IMR-90 (cell line): ENCODE measurements around the gene ARHGAP12. TPM values are rescaled to one million over a fixed set of nuclear protein-coding genes. Genes with fewer than 3 reads are reported as not detected.

Source experiments
- ATAC-seq: fragments of 200-7000 bp; cut with Tn5 transposase; 2 replicates; pipeline ENCODE4 v1.9.1; 2020; ENCODE audit warnings: low read depth, mild to moderate bottlenecking, moderate library complexity
- BruUV-seq: library from RNA; stranded (reverse); fragments of 400-500 nt; replicated peaks from 2 replicates; lab custom pipeline; 2021; lab: Mats Ljungman, UMichigan
- CTCF ChIA-PET: fragments of 300-600 bp; formaldehyde crosslinking; extraction: SDS; loops from one replicate; lab custom pipeline; 2021; ENCODE audit warnings: antibody characterized with exemption; lab: Yijun Ruan, JAX
- POLR2A ChIA-PET: fragments of 300-600 bp; sonication (Branson Sonifier 250); formaldehyde crosslinking; loops from one replicate; lab custom pipeline; 2022; ENCODE audit warnings: antibody characterized with exemption; ENCODE audit not compliant: unreplicated experiment; lab: Charles Lee
- DNase-seq: peaks from one replicate; pipeline ENCODE4 v3.0.0; 2013
- H2AFZ ChIP-seq: replicated peaks from 2 replicates; pipeline ENCODE3; 2013; ENCODE audit warnings: low read length, mild to moderate bottlenecking; ENCODE audit not compliant: poor library complexity
- H2AK5ac ChIP-seq: 2 replicates; pipeline ENCODE4 v1.6.1; 2013; ENCODE audit warnings: low read depth, low read length, inconsistent platforms
- H2AK9ac ChIP-seq: replicated peaks from 2 replicates; pipeline ENCODE3; 2013; ENCODE audit warnings: mild to moderate bottlenecking, low read depth, low read length, moderate library complexity; ENCODE audit not compliant: poor library complexity
- H2BK120ac ChIP-seq: 2 replicates; pipeline ENCODE4 v1.6.1; 2013; ENCODE audit warnings: low read depth, low read length, inconsistent platforms
- H2BK15ac ChIP-seq: 3 replicates; pipeline ENCODE4 v1.6.1; 2013; ENCODE audit warnings: low read depth, low read length, inconsistent platforms
- H2BK20ac ChIP-seq: 2 replicates; pipeline ENCODE4 v1.6.1; 2013; ENCODE audit warnings: low read depth, mild to moderate bottlenecking, inconsistent platforms, low read length, moderate library complexity
- H2BK5ac ChIP-seq: 2 replicates; pipeline ENCODE4 v1.6.1; 2013; ENCODE audit warnings: mild to moderate bottlenecking, low read depth, low read length, inconsistent platforms; ENCODE audit not compliant: poor library complexity, severe bottlenecking
- H3K14ac ChIP-seq: replicated peaks from 2 replicates; pipeline ENCODE4 v1.6.1; 2013; ENCODE audit warnings: low read depth, low read length, inconsistent platforms
- H3K18ac ChIP-seq: 2 replicates; pipeline ENCODE4 v1.6.1; 2013; ENCODE audit warnings: low read depth, low read length, control low read depth
- H3K23ac ChIP-seq: 2 replicates; pipeline ENCODE4 v1.6.1; 2013; ENCODE audit warnings: low read depth, low read length, inconsistent platforms
- H3K27ac ChIP-seq: 2 replicates; pipeline ENCODE4 v1.5.1; 2013; ENCODE audit warnings: mild to moderate bottlenecking, control low read depth, low read length; ENCODE audit not compliant: insufficient read depth
- H3K27me3 ChIP-seq: 2 replicates; pipeline ENCODE4 v1.6.1; 2013; ENCODE audit warnings: low read length; ENCODE audit not compliant: control insufficient read depth, insufficient read depth
- H3K36me3 ChIP-seq: 2 replicates; pipeline ENCODE4 v1.6.1; 2013; ENCODE audit warnings: low read length, mixed read lengths; ENCODE audit not compliant: control insufficient read depth, insufficient read depth
- H3K4ac ChIP-seq: 2 replicates; pipeline ENCODE4 v1.6.1; 2013; ENCODE audit warnings: low read depth, low read length, inconsistent platforms
- H3K4me1 ChIP-seq: 2 replicates; pipeline ENCODE4 v1.6.1; 2013; ENCODE audit warnings: low read length, mixed read lengths; ENCODE audit not compliant: control insufficient read depth, insufficient read depth
- H3K4me2 ChIP-seq: 2 replicates; pipeline ENCODE4 v1.6.1; 2013; ENCODE audit warnings: low read depth, mild to moderate bottlenecking, control low read depth, low read length, moderate library complexity
- H3K4me3 ChIP-seq: 2 replicates; pipeline ENCODE4 v1.5.1; 2013; ENCODE audit warnings: low read depth, mild to moderate bottlenecking, control low read depth, low read length, moderate library complexity; ENCODE audit not compliant: insufficient read depth
- H3K56ac ChIP-seq: 2 replicates; pipeline ENCODE4 v1.6.1; 2013; ENCODE audit warnings: low read length, inconsistent platforms; ENCODE audit not compliant: insufficient read depth; ENCODE audit errors: extremely low read depth
- H3K79me1 ChIP-seq, 2 experiments: 2 replicates each; pipeline ENCODE4 v1.6.1; 2013; ENCODE audit warnings: low read length in 2 of 2, inconsistent platforms in 1 of 2, low read depth in 1 of 2
- H3K9ac ChIP-seq: 2 replicates; pipeline ENCODE4 v1.6.1; 2013; ENCODE audit warnings: low read depth, low read length, control low read depth
- H3K9me1 ChIP-seq: 2 replicates; pipeline ENCODE4 v1.6.1; 2013; ENCODE audit warnings: low read length, inconsistent platforms; ENCODE audit not compliant: insufficient read depth
- H3K9me3 ChIP-seq: 2 replicates; pipeline ENCODE4 v1.6.1; 2013; ENCODE audit warnings: low read length; ENCODE audit not compliant: control insufficient read depth, insufficient read depth
- H4K20me1 ChIP-seq: 2 replicates; pipeline ENCODE4 v1.6.1; 2013; ENCODE audit warnings: low read length, inconsistent platforms; ENCODE audit not compliant: insufficient read depth
- H4K5ac ChIP-seq: 2 replicates; pipeline ENCODE4 v1.6.1; 2013; ENCODE audit warnings: mild to moderate bottlenecking, low read depth, low read length, control low read depth
- H4K8ac ChIP-seq, 2 experiments: 2 replicates each; pipeline ENCODE4 v1.6.1; 2013; ENCODE audit warnings: low read depth in 2 of 2, low read length in 2 of 2, control low read depth in 1 of 2, inconsistent platforms in 1 of 2
- H4K91ac ChIP-seq: 2 replicates; pipeline ENCODE4 v1.6.1; 2013; ENCODE audit warnings: low read depth, low read length, inconsistent platforms; ENCODE audit not compliant: insufficient read depth
- BHLHE40 ChIP-seq: fragments of 150-350 bp; IDR thresholded peaks from 2 replicates; pipeline ENCODE4 v1.6.1; 2016; ENCODE audit warnings: mild to moderate bottlenecking, low read depth, low read length
- CEBPB ChIP-seq: IDR thresholded peaks from 2 replicates; pipeline ENCODE4 v1.6.1; 2012; ENCODE audit warnings: low read depth, low read length, improper control_type of control experiment
- CHD1 ChIP-seq: IDR thresholded peaks from 2 replicates; pipeline ENCODE4 v1.6.1; 2012; ENCODE audit warnings: low read depth, low read length, improper control_type of control experiment
- MAFK ChIP-seq: IDR thresholded peaks from 2 replicates; pipeline ENCODE4 v1.6.1; 2012; ENCODE audit warnings: low read depth, low read length, improper control_type of control experiment
- MAZ ChIP-seq: IDR thresholded peaks from 2 replicates; pipeline ENCODE4 v1.6.1; 2012; ENCODE audit warnings: low read depth, mild to moderate bottlenecking, low read length, improper control_type of control experiment, moderate library complexity, borderline replicate concordance
- MXI1 ChIP-seq: IDR thresholded peaks from 2 replicates; pipeline ENCODE4 v1.6.1; 2012; ENCODE audit warnings: low read depth, mild to moderate bottlenecking, low read length, moderate library complexity, borderline replicate concordance
- NFE2L2 ChIP-seq: fragments of 150-350 bp; IDR thresholded peaks from 2 replicates; pipeline ENCODE4 v1.6.1; 2016; ENCODE audit warnings: low read depth, mild to moderate bottlenecking, low read length
- POLR2A ChIP-seq: IDR thresholded peaks from 2 replicates; pipeline ENCODE4 v1.6.1; 2012; ENCODE audit warnings: mild to moderate bottlenecking, low read depth, low read length
- RAD21 ChIP-seq: IDR thresholded peaks from 2 replicates; pipeline ENCODE4 v1.6.1; 2012; ENCODE audit warnings: low read length, improper control_type of control experiment
- RCOR1 ChIP-seq: IDR thresholded peaks from 2 replicates; pipeline ENCODE4 v1.6.1; 2012; ENCODE audit warnings: mild to moderate bottlenecking, low read length, improper control_type of control experiment; ENCODE audit not compliant: insufficient replicate concordance
- RFX5 ChIP-seq: IDR thresholded peaks from 2 replicates; pipeline ENCODE4 v1.8.0; 2012; ENCODE audit warnings: low read depth, mild to moderate bottlenecking, low read length, moderate library complexity
- SMC3 ChIP-seq: fragments of 150-350 bp; IDR thresholded peaks from 2 replicates; pipeline ENCODE4 v1.6.1; 2016; ENCODE audit warnings: low read depth, mild to moderate bottlenecking, antibody characterized with exemption, low read length, moderate library complexity
- USF2 ChIP-seq: fragments of 150-350 bp; IDR thresholded peaks from 2 replicates; pipeline ENCODE4 v1.6.1; 2017; ENCODE audit warnings: mild to moderate bottlenecking, antibody characterized with exemption, low read length, low read depth
- WGBS, 2 experiments: methylation state at CpG; one replicate each; pipeline versions ENCODE4 v1.1.5 to v1.1.7; 2013; ENCODE audit warnings: missing lambda C conversion rate in 2 of 2; ENCODE audit not compliant: insufficient read length in 1 of 2; ENCODE audit errors: extremely low coverage in 2 of 2; 5-methylcytosine and 5-hydroxymethylcytosine counted together
- dilution Hi-C: fragments of 300-500 bp; cut with HindIII; formaldehyde crosslinking; loops from one replicate; pipeline ENCODE4 v1.14.3; 2018; ENCODE audit warnings: low sequenced_read_pairs; ENCODE audit not compliant: unreplicated experiment
- in situ Hi-C: fragments of 300-500 bp; cut with MboI; formaldehyde crosslinking; loops from 3 replicates; pipeline ENCODE4 v1.14.3; 2019; ENCODE audit warnings: low sequenced_read_pairs, inconsistent platforms, mixed read lengths
- intact Hi-C: fragments of 100-400 bp; cut with micrococcal nuclease; formaldehyde crosslinking; loops from 2 replicates; pipeline ENCODE4 v1.10.0; 2022
- polyA plus RNA-seq, 3 experiments: library from polyadenylated mRNA; depleted of rRNA; stranded (reverse); fragments of >200 nt; gene quantifications; 2 replicates each; pipeline ENCODE4 v1.2.3, GENCODE V29; 2012; ENCODE audit warnings: low replicate concordance in 1 of 3
- total RNA-seq: library from RNA; depleted of rRNA; stranded (reverse); fragments of >200 nt; gene quantifications from 2 replicates; pipeline ENCODE4 v1.2.3, GENCODE V29; 2012
- TF ChIP-seq, protein P1 (sequence below): fragments of 150-350 bp; IDR thresholded peaks from 2 replicates; pipeline ENCODE4 v1.6.1; 2016; ENCODE audit warnings: low read depth, mild to moderate bottlenecking, low read length, moderate library complexity, borderline replicate concordance
- TF ChIP-seq, protein P2 (sequence below): conservative IDR thresholded peaks from 2 replicates; pipeline ENCODE4 v1.5.1; 2012; ENCODE audit warnings: mild to moderate bottlenecking, low read depth, low read length, improper control_type of control experiment

Gene ARHGAP12
- total and polyA plus RNA-seq, 2 of the 4 experiments (the other 2 are of a cell fraction): 9.0 to 28.5 TPM

DNA sequence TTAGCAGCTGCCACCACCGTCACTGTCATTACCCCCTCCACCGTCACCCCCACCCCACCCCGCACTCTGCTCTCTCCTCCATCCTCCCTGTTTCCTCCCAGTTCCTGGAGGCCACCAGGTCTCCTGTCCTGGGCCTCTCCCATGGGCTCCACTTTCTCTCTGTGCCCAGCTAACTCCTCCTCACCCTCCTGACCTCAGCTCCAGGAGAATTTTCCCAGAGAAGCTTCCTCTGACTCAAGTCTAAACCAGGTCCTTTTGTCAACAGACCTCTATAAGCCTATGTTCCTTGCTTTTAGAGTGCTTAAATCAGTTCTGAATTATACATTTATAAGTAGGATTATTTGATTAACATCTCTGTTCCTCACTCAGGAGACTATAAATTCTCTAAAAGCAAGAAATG lies 150.0 kb downstream of the ARHGAP12 start:
- Histone ChIP-seq H3K56ac (no peak overlapping the region), H3K4me1 (peaks cover 8% of the 10 kb centered on the region), H3K9me3 (peaks cover 4% of the 10 kb centered on the region; the same call in 1 of the 2 replicates), H2BK5ac (peak overlapping the region; percentile 56), H3K4me2 (no peak overlapping the region), H3K18ac (no peak overlapping the region), H2AK5ac (no peak overlapping the region), H4K91ac (no peak overlapping the region), H2AFZ (no peak overlapping the region), H2BK120ac (no peak overlapping the region; the same call in 1 of the 2 replicates), H3K27ac (no peak overlapping the region), H2AK9ac (no peak overlapping the region), H3K4me3 (no peak overlapping the region), H2BK15ac (no peak overlapping the region), H4K8ac (no peak overlapping the region; a peak in 1 of 4 replicates), H2BK20ac (no peak overlapping the region), H3K9ac (no peak overlapping the region), H3K27me3 (no peaks in the 10 kb centered on the region), H3K36me3 (no peaks in the 10 kb centered on the region), H4K5ac (no peak overlapping the region), H3K9me1 (peaks cover 12% of the 10 kb centered on the region), H3K79me1 (no peaks in the 10 kb centered on the region), H3K14ac (0 out of 2 replicates have a peak overlapping the region, but pooled peaks have one; percentile 37), H3K23ac (no peak overlapping the region), H4K20me1 (no peaks in the 10 kb centered on the region), H3K4ac (0 out of 2 replicates have a peak overlapping the region, but pooled peaks have one; percentile 34)
- ATAC-seq: peak; percentile 57
- DNase-seq: peak; percentile 62
- CTCF ChIA-PET: interaction anchor here (1.1 kb wide), 1 partner anchor 9 kb away, joined by 6 read pairs; no protein-coding TSS in a partner anchor
- TF ChIP-seq, protein P1, sequence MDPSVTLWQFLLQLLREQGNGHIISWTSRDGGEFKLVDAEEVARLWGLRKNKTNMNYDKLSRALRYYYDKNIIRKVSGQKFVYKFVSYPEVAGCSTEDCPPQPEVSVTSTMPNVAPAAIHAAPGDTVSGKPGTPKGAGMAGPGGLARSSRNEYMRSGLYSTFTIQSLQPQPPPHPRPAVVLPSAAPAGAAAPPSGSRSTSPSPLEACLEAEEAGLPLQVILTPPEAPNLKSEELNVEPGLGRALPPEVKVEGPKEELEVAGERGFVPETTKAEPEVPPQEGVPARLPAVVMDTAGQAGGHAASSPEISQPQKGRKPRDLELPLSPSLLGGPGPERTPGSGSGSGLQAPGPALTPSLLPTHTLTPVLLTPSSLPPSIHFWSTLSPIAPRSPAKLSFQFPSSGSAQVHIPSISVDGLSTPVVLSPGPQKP: no peak
- TF ChIP-seq MAFK (no peak), NFE2L2 (no peak), USF2 (no peak), POLR2A (no peak), MAZ (no peak), MXI1 (no peak), RCOR1 (no peak), RFX5 (no peak), BHLHE40 (no peak), RAD21 (no peak), CHD1 (no peak), SMC3 (no peak), CEBPB (no peak)
- TF ChIP-seq, protein P2, sequence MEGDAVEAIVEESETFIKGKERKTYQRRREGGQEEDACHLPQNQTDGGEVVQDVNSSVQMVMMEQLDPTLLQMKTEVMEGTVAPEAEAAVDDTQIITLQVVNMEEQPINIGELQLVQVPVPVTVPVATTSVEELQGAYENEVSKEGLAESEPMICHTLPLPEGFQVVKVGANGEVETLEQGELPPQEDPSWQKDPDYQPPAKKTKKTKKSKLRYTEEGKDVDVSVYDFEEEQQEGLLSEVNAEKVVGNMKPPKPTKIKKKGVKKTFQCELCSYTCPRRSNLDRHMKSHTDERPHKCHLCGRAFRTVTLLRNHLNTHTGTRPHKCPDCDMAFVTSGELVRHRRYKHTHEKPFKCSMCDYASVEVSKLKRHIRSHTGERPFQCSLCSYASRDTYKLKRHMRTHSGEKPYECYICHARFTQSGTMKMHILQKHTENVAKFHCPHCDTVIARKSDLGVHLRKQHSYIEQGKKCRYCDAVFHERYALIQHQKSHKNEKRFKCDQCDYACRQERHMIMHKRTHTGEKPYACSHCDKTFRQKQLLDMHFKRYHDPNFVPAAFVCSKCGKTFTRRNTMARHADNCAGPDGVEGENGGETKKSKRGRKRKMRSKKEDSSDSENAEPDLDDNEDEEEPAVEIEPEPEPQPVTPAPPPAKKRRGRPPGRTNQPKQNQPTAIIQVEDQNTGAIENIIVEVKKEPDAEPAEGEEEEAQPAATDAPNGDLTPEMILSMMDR: no peak
- dilution Hi-C loops (no loop called here), in situ Hi-C loops (no loop called here), intact Hi-C loops (no loop called here)
- 90% methylated on average over 3 of the region's 3 CpGs; no CpG with 5 or more reads in 1 of the 2 experiments for WGBS, 2 experiments
- POLR2A ChIA-PET: no interaction called here
- no TSS peak for BruUV-seq
